WERI-Rb-1 (cell line): Measurements from ENCODE around the gene HIVEP1.

Experiments used
- DNase-seq: peaks from one replicate; pipeline ENCODE4 v3.0.0-alpha.2; 2020
- H3K27ac ChIP-seq: fragments of 250-450 bp; sonication (Bioruptor Pico); 2 replicates; pipeline ENCODE4 v1.5.1; 2020; ENCODE audit warnings: mild to moderate bottlenecking, moderate library complexity
- H3K27me3 ChIP-seq: fragments of 250-450 bp; sonication (Bioruptor Pico); 2 replicates; pipeline ENCODE4 v1.5.1; 2021; ENCODE audit warnings: mild to moderate bottlenecking, low read depth, moderate library complexity; ENCODE audit not compliant: insufficient read depth, severe bottlenecking
- H3K36me3 ChIP-seq: fragments of 250-450 bp; sonication (Bioruptor Pico); 2 replicates; pipeline ENCODE4 v1.5.1; 2020; ENCODE audit warnings: mild to moderate bottlenecking, moderate library complexity
- H3K4me3 ChIP-seq: 2 replicates; pipeline ENCODE4 v1.5.1; 2011; ENCODE audit warnings: low read depth, mild to moderate bottlenecking, control low read depth, low read length
- H3K9me3 ChIP-seq: fragments of 250-450 bp; sonication (Bioruptor Pico); 2 replicates; pipeline ENCODE4 v1.5.1; 2021; ENCODE audit warnings: mild to moderate bottlenecking, moderate library complexity; ENCODE audit not compliant: severe bottlenecking
- CTCF ChIP-seq: IDR thresholded peaks from 2 replicates; pipeline ENCODE4 v1.5.1; 2011; ENCODE audit warnings: low read depth, mild to moderate bottlenecking, control low read depth, inconsistent platforms, low read length

Gene HIVEP1

GRCh38 chr6:11969092-11969491 lies 43.0 kb upstream of the HIVEP1 start:
- no peak overlapping the region for H3K27ac ChIP-seq
- no peak for DNase-seq
- no peaks in the 10 kb centered on the region for H3K36me3 ChIP-seq
- no peaks in the 10 kb centered on the region for H3K27me3 ChIP-seq
- H3K4me3 ChIP-seq, result no peak overlapping the region
- no peak for TF ChIP-seq CTCF
- H3K9me3 ChIP-seq, result no peaks in the 10 kb centered on the region

- Histone ChIP-seq H3K4me3 (no peak overlapping the region), H3K9me3 (no peaks in the 10 kb centered on the region), H3K27ac (no peak overlapping the region), H3K36me3 (no peaks in the 10 kb centered on the region), H3K27me3 (no peaks in the 10 kb centered on the region)
- no peak for TF ChIP-seq CTCF
- no peak for DNase-seq
These were observed 42.0 kb upstream of the HIVEP1 start for GRCh38 chr6:11970114-11970513.

- Histone ChIP-seq H3K36me3 (no peaks in the 10 kb centered on the region), H3K4me3 (no peak overlapping the region), H3K27ac (no peak overlapping the region), H3K9me3 (no peaks in the 10 kb centered on the region), H3K27me3 (no peaks in the 10 kb centered on the region)
- DNase-seq, result no peak
- no peak for TF ChIP-seq CTCF
These were observed 41.0 kb upstream of the HIVEP1 start for GRCh38 chr6:11971154-11971553.

- no peak for TF ChIP-seq CTCF
- H3K4me3 ChIP-seq, result no peak overlapping the region
- DNase-seq, result no peak
- H3K36me3 ChIP-seq, result no peaks in the 10 kb centered on the region
- H3K9me3 ChIP-seq, result no peaks in the 10 kb centered on the region
- H3K27ac ChIP-seq, result no peak overlapping the region
- no peaks in the 10 kb centered on the region for H3K27me3 ChIP-seq
These were observed 39.8 kb upstream of the HIVEP1 start for GRCh38 chr6:11972270-11972669.

- TF ChIP-seq CTCF, result no peak
- no peak overlapping the region for H3K27ac ChIP-seq
- no peaks in the 10 kb centered on the region for H3K36me3 ChIP-seq
- no peak for DNase-seq
- H3K4me3 ChIP-seq, result no peak overlapping the region
- no peaks in the 10 kb centered on the region for H3K9me3 ChIP-seq
- H3K27me3 ChIP-seq, result no peaks in the 10 kb centered on the region
These were observed 39.3 kb upstream of the HIVEP1 start for GRCh38 chr6:11972806-11973205.

GRCh38 chr6:11973238-11973637 lies 38.9 kb upstream of the HIVEP1 start:
- Histone ChIP-seq H3K9me3 (no peaks in the 10 kb centered on the region), H3K4me3 (no peak overlapping the region), H3K36me3 (no peaks in the 10 kb centered on the region), H3K27ac (no peak overlapping the region), H3K27me3 (no peaks in the 10 kb centered on the region)
- no peak for DNase-seq
- TF ChIP-seq CTCF, result no peak
